HL-60/S4 (cell line): Measurements from ENCODE around the gene ARF5.
"Not testable (repeated sequence)": the region's sequence is repeated elsewhere in the genome, so short reads cannot be mapped to it uniquely, and the experiment has no call there.

ENCODE experiments used
- in situ Hi-C: fragments of 300-500 bp; cut with MboI; formaldehyde crosslinking; loops from 2 replicates; pipeline ENCODE4 v1.14.3; 2022; ENCODE audit warnings: low sequenced_read_pairs

ARF5 gene

DNA sequence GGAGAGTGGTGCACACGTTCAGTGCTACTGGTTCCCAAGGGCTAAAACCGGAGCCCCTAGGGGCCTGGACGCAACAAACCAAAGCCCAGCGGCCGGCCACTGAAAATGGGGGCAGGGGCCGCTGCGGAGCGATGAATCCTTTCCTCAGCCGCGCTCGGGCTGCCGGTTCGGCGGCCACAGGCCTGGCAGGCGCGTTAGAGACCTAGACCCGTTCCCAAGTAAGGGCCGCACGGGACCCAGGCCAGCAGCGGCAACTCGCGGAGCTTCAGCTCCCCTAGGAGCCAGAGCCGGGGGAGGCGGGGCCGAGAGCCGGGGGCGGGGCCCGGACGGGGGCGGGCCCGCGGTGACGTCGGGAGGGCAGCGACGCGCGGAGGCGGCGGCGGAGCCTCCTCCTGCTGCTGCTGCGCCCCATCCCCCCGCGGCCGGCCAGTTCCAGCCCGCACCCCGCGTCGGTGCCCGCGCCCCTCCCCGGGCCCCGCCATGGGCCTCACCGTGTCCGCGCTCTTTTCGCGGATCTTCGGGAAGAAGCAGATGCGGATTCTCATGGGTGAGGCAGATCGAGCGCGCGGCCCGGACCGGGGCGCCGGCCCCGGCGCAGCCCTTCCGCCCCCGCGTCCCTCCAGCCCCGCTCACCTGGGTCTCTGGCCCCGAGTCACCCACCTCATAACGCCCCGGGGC lies at the start of gene ARF5:
TSS of gene ARF5 (plus strand) at position 393 of the 678 bp plus-strand sequence. CDS start at position 481, 88 bp downstream.
- in situ Hi-C loops = no loop called here

DNA sequence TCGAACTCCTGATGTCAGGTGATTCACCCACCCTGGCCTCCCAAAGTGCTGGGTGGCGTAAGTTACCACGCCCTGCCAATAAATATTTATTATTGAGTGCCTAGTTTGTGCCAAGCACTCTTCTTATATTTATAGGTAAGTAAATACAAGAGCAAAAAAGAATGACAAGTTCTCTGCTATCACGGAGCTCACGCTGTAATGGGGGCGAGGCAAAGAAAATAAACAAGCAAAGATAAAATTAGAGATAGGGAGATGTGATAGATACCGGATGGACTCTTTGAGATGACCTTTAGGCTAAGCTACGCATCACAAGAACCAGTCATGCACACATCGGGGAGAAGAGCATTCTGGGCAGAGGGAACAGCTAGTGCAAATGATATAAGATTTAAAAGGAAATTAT lies 49.1 kb upstream of the ARF5 start:
- in situ Hi-C loops = no loop called here

DNA sequence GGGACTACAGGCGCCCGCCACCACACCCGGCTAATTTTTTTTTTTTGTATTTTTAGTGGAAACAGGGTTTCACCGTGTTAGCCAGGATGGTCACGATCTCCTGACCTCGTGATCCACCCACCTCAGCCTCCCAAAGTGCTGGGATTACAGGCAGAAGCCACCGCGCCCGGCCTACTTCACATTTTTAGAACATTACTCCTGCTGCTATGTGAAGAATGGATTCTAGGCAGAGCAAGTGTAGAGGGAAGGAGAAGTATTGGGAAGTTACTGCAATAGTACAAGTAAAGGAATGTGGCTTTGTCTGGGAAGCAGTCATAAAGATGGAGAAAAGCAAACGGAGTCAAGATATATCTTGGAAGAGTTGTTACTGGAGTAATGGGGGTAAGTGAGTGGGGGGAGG lies 47.8 kb upstream of the ARF5 start:
- in situ Hi-C loops = not testable (repeated sequence)

DNA sequence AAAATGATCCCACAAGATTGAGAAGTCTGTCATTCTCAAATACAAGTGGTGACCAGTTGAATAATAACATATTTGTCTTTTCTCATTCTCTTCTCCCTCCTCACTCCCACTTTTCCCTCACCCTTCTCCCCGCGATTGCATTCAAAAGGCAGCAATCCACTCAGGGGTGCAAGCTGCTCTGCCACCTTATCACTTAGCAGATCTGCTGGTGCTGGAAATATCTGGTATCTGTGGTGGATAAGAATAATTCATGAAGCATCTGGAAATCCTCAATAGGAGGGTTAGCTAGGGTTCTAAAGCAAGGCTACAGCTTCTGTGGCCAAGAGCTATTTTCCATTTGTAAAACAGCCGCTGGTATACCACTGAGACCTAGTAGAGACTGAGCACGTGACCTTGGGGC lies 46.7 kb upstream of the ARF5 start:
- in situ Hi-C loops = no loop called here

DNA sequence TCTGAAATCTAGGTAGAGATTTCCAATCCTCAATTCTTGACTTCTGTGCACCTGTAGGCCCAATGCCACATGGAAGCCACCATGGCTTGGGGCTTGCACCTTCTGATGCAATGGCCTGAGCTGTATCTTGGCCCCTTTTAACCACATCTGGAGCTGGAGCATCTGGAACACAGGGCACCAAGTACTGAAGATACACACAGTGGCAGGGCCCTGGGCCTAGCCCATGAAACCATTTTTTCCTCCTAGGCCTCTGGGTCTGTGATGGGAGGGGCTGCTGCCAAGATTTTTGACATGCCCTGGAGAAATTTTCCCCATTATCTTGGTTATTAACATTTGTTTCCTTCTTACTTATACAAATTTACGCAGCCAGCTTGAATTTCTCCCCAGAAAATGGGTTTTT lies 41.9 kb upstream of the ARF5 start:
- in situ Hi-C loops = no loop called here

DNA sequence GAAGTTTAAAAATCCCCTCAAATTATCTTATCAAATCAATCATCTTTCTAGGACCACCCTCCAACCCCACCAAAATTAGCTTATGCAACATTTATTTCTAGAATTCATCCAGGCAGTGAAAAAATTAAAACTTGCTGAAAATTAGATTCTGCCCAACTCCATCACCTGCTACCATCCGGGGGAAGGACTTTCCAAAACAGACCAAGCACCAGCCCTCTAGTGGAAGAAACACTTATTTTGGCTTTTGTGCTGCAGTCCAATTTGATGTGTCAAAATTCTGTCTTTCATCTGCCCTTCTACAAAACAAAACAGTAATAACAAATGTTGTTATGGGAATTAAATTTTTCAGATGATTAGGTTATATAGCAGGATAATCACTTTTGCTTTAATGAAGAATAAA lies 38.0 kb upstream of the ARF5 start:
- in situ Hi-C loops = no loop called here

DNA sequence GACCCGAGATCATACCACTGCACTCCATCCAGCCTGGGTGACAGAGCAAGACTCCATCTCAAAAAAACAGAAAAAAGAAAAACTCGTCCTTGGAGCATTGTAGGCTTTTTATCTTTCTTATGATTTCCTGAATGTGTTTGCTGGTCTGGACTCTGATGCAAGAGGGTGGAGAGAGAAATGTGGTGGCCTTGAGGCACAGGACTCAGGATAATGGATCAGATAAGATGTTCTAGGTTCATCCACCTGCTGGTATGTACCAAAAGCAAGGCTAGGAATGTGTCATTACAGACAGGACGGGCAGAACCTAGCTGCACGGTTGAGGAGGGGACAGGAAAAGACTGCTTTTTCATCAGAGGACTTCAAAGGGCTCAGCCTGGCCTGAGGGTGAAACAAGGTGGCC lies 36.3 kb upstream of the ARF5 start:
- in situ Hi-C loops = no loop called here

DNA sequence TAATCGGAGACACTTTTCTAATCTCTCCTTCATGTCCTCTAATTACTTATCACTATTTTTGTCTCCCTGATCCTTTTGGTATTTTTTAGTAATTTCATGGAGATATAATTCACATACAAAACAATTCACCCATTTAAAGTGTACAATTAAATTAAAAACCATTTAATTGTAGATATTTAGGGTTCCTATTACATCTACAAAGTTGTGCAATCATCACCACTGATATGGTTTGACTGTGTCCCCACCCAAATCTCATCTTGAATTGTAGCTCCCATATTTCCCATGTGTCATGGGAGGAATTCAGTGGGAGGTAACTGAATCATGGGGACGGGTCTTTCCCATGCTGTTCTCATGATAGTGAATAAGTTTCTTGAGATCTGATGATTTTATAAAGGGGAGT lies 31.8 kb upstream of the ARF5 start:
- in situ Hi-C loops = no loop called here

DNA sequence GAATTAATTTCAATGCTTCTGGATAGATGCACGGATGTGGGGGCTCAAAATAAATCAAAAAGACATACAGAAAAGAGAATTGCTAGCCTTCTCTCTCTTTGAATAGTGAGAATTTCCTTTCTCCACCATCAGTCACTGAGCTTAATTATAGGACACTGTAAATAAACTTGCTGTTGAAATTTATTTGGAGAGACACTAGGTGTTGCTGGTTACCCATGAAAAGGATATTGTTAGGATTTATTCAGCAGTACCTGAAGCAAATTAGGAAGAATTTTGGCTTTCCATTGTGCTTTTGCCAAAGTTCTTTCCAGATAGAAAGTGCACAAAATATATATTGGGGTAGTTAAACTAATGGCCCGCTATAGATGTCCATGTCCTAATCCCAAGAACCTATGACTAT lies 30.4 kb upstream of the ARF5 start:
- in situ Hi-C loops = no loop called here

DNA sequence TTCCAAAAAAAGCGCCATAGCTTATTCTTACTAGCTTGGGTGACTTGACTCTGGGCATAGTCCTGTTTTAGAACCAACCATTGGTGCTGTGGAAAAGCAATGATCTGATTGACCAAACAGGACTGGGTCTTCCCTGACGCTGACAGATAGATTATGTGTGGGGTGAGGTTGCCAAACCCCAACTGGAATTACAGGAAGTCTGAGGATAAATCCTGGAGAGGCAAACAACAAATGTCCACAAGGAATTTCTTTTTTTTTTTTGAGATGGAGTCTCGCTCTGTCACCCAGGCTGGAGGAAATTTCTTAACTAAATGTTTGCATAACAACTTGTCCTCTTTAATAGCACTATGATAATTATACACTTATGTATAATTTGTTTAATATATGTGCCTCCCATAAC lies 22.0 kb upstream of the ARF5 start:
- in situ Hi-C loops = no loop called here

DNA sequence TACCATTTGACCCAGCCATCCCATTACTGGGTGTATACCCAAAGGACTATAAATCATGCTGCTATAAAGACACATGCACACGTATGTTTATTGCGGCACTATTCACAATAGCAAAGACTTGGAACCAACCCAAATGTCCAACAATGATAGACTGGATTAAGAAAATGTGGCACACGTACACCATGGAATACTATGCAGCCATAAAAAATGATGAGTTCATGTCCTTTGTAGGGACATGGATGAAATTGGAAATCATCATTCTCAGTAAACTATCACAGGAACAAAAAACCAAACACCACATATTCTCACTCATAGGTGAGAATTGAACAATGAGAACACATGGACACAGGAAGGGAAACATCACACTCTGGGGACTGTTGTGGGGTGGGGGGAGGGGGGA lies 20.2 kb upstream of the ARF5 start:
- in situ Hi-C loops = not testable (repeated sequence)

DNA sequence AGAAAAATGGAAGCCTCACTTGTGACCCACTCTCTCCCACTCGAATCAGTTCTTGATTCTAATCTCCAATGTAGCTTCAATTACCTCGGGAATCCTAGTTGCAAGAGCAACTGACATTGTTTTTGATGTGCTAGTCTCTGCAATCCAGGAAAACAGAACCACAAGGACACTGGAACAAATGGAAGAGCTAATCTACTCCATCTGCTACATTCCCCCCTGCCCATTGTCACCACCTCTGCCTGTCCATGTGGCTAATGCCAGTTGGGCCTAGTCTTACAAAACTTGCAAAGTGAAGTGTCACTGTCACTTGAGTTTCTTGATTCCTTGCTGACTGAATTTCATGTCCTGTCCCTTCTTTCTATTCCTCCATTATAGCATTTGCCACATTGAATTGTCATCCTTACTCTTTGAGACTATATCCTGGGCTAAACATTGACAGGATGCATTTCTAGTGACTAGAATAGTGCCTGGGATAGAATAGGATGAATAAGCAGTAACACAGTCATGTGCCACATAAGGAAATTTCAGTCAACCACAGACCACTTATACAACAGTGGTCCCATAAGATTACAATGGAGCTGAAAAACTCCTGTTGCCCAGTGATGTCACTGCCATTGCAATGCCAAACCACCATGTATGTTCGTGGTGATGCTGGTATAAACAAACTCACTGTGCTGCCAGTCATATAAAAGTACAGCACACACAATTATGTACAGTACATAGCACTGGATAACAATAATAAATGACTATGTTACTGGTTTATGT lies 16.3 kb upstream of the ARF5 start:
- in situ Hi-C loops = no loop called here

DNA sequence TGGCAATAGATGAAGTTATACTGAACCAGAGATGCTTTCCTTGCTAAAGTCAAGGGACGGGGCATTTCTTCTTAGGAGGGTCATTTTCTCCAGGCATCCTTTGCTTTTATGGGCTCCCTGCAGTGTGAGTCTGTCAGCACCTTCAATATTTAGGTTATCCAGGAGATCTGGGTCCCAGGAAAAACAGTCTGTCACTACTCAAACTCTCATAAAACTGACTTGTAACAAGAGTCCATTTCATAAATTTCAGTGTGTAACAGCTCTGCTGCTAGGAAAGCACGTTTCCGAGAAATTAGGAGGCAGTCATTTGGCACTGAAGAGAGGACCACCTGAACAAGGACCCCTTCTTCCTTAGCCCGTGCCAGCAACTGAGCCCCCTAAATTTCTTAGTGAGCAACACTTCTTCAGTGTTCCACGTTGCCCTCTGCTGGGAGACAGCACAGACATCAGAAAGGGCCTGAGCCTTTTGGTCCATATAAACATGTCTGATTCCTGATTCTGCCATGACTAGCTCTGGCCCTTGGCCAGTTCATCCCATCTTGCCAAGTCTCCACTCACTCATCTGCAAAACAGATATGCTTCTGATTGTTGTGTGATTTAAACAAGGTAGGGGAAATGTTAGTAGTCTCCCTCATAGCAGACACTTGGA lies 10.1 kb upstream of the ARF5 start:
- in situ Hi-C loops = no loop called here

DNA sequence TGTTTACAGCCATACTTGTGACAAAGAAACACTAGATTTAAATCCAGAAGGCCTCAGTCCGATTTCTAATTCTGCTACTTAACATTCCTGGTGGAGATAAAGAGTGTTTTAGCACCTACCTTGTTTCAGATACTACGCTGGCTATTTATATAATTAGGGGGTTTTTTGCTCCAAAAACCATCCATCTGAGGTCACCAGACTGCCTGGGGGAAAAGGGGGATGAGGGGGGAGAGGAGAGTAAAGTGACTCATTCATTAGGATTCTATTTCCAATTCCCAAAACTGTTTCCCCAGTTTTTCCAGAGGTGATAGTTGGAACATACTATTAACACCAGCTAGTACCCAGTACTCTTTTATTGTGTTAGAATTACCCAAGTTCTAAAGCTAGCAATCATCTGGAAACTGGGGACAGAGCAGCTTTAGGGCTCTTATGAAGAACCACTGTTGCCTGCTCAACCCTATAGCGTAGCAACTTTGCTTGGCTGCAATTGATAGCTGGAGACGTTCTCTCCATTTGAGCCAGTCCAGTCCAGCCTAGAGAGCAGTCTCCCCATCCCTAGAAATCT lies 9.4 kb upstream of the ARF5 start:
- in situ Hi-C loops = no loop called here

DNA sequence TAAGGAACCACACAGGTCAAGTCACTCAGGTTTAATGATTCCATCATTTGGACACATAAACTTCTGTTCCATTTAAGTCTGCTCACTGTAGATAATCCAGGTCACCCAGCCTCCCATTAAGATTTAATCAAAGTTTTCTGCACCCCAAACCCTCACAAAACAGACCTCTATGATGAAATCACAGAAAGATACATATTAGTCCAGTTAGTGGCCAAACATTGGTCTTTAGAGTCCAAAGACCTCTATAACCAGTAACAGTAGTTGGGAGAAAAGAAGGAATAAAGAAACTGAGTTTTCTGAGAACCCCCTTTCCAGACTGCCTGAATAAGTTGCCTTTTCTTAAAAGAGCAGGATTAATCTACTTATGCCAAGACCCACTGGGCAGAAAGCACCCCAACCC lies 7.6 kb upstream of the ARF5 start:
- in situ Hi-C loops = no loop called here

DNA sequence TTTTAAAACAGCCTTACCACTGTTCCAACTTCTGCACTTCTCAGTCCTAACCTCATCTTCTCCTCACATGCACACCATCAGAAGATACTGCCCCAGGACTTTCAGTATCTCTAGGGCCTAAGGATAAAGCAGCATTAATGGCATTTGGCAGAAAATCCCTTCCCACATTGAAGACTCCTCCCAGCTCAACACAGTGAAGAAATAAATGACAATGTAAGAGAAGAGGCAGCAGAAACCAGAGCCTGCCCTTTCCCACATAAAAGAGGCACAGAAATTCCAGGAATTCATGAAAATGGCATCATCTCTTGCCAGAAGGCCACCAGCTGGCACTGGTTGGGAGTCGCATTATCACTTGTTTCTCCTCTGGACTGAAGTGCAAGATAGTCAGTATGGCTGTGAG lies 6.5 kb upstream of the ARF5 start:
- in situ Hi-C loops = no loop called here

DNA sequence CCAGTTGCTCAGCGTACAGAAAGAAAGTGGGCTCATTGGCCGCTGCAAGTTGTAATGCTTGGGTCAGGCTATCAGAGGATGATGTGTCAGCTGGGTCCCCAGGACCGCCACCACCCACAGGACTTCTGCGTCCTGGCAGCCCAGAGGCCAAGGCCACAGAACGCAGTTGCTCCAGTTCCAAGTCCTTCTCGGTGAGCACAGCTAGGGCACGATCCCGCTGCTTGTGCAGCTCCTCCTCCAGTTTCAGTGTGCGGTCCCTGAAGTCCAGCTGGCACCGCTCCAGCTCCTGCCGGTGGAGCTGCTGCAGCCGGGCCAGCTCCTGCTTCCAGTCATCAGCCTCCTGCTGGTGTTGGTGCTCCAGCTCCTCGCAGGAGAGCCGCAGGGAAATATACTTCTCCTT lies 5.8 kb upstream of the ARF5 start:
- in situ Hi-C loops = no loop called here

DNA sequence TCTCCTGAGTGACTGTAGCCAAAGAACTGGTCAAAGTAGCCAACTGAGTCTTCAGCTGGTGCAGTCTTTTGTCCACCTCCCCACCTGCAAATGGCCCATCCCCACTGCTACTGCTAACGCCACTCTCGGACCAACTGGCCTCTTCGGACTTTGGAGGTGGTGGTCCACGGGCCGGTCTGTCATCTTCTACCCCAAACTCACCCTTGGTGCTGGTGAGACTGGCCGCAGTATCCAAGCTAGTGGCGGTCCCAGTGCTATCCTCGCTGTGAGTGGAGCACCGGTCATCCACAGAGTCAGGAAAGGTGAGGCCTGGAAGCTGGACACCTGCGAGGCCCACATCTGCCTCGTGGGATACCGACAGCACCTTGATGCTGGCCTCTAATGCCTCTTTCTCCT lies 3.6 kb upstream of the ARF5 start:
- in situ Hi-C loops = no loop called here

DNA sequence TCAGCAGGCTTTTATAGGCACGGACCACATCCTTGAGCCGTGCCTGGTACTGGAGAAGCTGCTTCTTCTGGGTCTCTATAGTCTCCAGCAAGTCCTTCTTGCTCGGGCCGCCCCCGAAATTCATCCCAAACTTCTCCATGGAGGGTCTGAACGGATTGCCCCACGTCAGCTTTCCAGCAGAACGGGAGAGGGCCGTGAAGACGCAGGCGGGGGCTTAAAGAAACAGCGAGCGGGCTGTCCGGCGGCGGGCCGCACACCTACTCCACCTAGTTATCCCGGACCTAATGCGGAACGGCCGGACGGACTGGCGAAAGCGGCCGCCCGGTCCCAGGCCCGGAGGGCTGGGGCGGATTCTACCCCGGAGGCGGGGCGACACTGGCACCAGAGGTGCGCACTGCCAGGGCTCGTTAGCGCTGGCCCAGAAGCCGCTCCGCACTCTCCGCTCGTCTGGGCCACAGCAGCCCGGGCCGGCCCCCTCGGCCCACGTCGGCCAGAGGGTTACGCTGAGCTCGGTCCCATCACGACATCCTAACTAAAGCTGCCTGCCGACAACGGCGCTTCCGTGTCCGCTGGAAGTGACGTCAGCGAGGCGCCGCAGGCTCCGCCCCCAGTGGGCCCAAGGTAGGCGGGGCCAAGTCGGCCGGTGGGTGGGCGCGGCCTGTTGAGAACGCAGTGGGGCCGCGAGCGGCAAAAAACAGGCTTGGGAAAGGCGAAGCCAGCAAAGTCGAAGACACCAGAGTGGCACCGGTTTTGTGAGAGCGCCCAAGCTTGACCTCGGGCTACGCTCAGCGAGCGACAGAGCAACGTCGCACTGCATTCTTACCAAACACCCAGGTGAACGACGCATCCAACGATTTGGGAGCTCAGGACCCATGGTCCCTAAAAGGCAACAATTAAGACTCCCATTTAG lies 2.9 kb upstream of the ARF5 start, which contains the start of gene GCC1:
TSS of gene GCC1 (minus strand) at position 553 of the 910 bp plus-strand sequence. CDS start at position 139, 414 bp downstream.
- in situ Hi-C loops = no loop called here

DNA sequence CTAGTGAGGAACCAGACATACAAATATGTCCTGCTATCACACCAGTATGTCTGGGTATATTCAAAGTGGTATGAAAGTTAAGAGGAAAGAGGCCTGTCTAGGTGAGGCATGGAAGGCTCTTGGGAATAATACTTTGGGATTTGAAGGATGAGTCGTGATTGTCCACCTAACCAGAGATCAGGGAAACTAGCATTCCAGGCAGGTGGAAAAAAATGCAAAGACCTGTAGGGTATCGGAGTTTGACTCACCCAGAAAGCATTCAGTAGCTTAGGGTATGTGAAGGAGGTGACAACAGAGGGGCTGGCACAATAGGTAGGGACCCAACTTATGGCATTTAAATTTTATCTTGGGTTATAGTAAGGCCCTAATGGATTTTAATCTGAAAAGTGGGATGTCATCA lies 1.9 kb upstream of the ARF5 start:
- in situ Hi-C loops = no loop called here

DNA sequence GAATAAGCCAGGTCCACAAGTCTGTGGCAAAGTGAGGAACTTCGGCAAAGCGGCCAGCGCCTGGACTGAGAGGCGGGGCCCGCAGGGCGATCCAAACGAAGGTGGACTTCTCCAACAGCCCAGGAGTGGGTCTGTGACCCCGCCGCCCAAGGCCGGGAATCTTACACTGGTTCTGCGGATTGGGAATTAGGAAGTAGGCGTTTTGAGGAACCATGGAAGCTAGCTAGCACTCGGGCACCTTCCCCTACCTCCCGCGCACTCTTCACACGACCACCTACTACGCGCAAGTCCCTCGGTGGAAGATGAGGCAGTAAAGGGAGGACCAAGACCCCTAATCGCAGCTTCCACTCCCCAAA lies 570 bp upstream of the ARF5 start:
- in situ Hi-C loops = no loop called here
